DMS 273 treated with DMSO at 0.1 percent for 48 hours (cell line): ENCODE results near the gene FAM228A.
"Not testable (repeated sequence)": the region's sequence is repeated elsewhere in the genome, so short reads cannot be mapped to it uniquely, and the experiment has no call there.

ENCODE experiments used
- DNase-seq: peaks from one replicate; lab custom pipeline; 2025; lab: John Stamatoyannopoulos, UW

Gene FAM228A

GRCh38 chr2:24191156-24191555 lies 16.3 kb downstream of the FAM228A start:
- no peak for DNase-seq

- no peak for DNase-seq
Measured at GRCh38 chr2:24191848-24192247, 17.0 kb downstream of the FAM228A start.

DNA sequence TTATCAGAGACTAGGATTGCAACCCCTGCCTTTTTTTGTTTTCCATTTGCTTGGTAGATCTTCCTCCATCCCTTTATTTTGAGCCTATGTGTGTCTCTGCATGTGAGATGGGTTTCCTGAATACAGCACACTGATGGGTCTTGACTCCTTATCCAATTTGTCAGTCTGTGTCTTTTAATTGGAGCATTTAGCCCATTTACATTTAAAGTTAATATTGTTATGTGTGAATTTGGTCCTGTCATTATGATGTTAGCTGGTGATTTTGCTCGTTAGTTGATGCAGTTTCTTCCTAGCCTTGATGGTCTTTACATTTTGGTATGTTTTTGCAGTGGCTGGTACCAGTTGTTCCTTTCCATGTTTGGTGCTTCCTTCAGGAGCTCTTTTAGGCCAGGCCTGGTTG lies 22.4 kb downstream of the FAM228A start:
- not testable (repeated sequence) for DNase-seq

DNA sequence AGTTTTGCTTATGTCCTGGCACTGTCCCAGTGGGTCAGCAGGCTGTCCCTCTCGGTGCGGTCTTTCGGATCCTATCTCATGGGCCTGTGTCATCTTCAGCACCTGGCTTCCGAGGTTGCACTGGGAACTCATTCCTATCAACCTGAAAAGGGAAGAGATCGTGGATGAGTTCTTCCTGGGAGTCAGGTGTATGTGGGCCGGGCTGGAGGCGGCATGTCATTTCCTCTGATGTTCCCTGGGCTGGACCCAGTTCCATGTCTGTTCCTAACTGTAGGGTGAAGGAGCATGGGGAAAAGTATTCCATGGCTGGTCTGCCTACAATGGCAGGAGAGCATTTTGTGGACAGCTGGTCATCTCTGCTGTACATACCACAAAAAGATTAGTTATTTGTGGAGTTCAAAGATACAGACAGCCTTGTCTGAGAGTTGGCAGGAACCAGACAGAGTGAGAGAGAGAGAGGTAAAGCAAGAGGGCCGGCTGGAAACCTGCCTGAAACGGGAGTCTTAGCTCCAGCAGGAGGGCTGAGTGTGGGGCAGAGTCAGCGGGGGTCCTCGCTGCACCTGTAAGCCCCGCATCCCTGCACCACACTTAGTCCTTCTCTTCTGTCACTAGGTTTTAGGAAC lies 25.2 kb downstream of the FAM228A start:
- no peak for DNase-seq

- DNase-seq: no peak
Measured at GRCh38 chr2:24200799-24201198, 25.9 kb downstream of the FAM228A start.

DNA sequence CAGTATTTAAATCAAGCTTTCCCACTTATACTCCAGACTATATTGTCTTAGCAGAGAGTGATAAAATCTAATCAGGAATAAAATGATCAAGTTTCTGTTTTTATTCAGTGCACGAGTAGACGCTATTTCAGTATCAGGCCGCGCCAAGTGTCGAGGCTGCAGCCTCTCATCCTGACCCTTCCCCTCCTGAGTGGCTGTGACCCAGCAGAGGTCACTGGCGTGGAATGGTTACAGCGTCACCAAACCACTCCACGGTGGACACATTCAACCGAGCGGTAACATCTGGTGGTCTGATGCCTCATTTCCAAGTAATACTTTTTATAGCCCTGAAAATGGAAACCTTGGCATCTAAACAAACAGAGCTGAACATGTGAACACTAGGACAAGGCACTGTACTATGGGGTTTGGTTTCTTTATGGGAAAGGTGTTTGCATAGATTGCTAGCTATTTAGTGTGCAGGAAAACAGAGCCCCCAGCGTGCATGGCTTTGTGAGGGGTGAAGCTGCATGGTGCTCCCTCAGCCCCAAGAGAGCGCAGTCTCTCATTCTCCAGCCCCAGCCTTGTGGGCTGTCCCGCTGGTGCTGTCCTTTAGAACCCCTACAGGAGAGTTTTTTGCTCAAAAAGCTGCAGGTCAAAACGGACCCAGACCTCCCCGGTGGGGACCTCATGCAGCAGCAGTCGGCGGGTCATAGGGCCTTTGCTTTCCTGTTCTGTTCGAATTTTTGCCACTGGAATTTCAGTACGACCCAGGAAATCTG lies 28.4 kb downstream of the FAM228A start:
- no peak for DNase-seq

DNA sequence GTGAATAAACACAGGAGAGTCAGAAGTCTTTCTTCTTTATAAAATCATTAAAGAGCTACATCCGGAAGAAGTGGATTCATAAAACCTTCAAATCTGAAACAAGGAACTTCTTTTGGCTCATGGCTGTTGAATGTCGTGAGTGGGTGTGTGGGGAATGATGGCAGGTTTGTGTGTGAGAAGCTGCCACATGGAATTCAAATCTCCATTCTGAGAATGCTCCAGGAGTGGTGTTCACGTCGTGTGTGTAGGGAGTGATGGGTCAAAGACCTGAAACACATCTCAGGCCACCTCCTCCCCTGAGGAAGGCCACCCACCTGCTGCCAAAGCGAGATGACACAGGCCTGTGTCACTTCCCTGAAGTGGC lies 28.9 kb downstream of the FAM228A start:
- DNase-seq: no peak

- DNase-seq: no peak
Measured at GRCh38 chr2:24204505-24204904, 29.7 kb downstream of the FAM228A start.

GRCh38 chr2:24205131-24205530 lies 30.3 kb downstream of the FAM228A start:
- no peak for DNase-seq

GRCh38 chr2:24206242-24206641 lies 31.4 kb downstream of the FAM228A start:
- DNase-seq: no peak

DNA sequence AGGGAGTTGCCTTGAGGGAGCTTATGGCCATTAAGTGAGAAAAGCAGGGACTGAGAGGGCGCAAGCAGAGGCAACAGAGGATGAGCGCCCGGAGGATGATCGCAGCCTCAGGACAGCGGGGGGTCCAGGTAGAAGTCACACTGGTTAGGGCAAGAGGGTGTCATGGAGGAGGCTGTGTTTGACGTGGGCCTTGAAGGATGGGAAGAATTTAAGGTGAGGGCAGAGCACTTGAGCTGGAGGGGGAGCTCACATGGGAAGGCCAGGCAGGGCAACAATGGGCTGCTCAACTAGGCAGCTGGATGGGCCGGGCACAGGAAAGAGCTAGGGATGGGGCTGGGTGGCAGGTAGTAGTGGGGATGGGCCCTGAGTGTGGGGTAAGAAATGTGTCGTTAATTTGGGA lies 31.9 kb downstream of the FAM228A start:
- DNase-seq: no peak

GRCh38 chr2:24207359-24207758 lies 32.5 kb downstream of the FAM228A start:
- no peak for DNase-seq

GRCh38 chr2:24208490-24208889 lies 33.6 kb downstream of the FAM228A start:
- DNase-seq: no peak

DNA sequence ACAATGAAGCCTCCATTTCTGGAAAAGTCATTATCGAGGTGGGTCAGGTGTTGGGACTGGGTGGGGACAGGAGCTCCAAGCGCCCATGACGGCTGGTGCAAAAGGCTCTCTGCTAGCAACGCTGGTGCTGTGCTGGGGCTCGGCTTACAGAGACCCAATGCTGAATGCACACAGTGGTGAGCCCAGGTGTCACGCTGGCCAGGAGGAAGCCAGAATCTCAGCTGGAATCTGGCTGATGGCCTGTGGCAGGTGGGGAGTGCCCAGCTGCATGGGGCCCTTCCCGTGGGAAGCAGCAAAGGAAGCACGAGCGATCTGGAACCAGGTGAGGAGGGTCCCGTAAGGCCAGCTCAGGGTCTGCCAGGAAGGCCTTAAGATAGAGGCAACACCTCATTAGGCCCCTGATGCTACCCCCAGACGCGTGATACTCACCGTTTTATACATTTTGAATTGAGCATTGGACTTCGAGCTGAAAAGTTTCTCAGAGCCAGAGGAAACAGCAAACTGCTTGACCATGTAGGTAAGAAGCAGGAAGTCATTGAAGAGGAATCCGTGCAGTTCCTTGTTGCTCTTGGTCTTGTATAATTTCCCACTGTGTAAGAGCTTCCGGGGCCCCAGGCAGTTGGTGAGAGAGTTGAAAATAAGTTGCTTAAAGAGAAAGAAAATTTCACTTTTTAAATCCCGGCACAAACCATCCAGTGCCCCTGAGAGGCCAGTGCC lies 34.7 kb downstream of the FAM228A start:
- no peak for DNase-seq

- DNase-seq: no peak
Measured at GRCh38 chr2:24210106-24210455, 35.2 kb downstream of the FAM228A start.

GRCh38 chr2:24210723-24211122 lies 35.9 kb downstream of the FAM228A start:
- DNase-seq: no peak

GRCh38 chr2:24211408-24211807 lies 36.6 kb downstream of the FAM228A start:
- DNase-seq: no peak

- DNase-seq: no peak
Measured at GRCh38 chr2:24214880-24215279, 40.0 kb downstream of the FAM228A start.

DNA sequence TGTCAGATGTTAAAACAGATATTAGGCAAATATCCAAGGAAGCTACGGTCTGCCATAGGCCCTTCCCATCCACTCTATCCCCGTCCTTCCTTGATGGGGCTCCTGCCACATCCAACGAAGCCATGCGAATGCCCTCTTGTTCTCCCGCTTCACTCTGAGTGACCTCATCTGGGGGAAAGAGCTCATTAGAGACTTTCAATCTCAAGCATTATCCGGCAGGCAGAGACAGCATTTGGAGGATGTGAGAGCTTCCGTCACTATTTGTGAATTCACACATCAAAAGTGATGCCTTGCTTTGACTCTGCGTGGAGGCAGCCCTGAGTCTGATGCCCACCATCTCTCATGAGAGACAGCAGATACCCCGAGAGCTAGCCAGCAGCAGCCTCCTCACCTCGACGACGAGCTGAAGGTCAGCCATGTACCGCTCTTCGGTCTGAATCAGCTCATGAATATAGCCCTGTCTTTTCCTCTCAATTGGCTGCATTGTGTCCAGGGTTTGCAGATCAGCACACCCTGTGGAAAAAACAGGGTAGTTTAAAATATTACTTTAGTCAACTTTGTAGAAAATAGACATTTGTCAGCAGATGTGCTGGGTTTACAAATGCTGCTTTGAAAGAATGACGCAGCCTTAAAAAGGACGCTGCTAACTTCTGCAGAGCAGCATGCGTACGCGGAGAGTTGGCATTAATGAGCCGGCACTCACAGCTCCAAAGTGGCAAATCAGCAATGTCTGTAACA lies 45.9 kb downstream of the FAM228A start:
- no peak for DNase-seq

DNA sequence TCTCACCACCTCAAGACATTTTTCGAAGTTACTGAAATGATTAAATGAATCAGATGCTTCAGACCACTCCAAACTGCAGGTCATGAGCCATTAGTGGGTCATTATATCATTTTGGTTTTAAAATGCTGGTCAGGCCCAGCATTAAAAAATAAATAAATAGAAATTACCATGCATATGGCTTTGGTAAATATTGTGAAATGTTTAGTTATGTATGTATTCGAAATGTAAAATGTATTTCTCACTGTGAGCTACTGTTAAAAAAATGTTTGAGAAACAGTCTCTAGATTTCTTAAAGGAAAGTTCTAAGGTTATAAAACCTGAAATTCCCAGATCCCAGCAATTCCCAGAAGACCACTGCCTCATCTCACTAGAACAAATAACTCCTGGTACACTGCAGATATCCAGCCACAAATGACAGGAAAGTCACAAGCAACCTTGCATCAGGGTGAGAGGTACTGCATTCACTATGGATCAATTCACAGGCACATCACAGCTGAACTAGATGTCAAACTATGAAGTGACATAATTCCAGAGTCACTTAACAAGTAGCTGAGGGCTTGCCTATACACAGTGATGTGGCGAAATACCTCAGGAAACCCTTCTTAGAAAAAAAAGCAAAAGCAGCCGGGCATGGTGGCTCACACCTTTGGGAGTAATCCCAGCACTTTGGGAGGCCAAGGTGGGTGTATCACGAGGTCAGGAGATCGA lies 46.6 kb downstream of the FAM228A start:
- no peak for DNase-seq

DNA sequence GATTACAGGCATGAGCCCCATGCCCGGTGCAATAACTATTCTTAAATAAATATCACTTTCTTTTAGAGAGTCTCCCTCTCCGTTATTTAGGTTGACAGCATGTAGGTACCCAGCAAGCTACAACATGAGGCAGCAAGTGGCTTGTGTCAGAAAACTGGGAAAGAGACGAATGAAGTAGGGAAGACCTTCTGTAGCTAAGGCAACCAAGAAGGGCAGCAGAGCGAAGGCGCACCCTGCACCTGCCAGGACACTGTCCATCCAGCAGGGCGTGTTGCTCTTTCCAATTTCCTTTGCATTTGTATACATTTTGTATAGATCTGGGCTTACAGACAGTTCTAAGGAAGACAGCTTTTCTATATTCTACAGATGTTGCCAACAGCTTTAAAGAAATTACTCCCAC lies 48.1 kb downstream of the FAM228A start:
- no peak for DNase-seq
